Globus pallidus (tissue), 1 donor: Measurements from ENCODE around the gene KCTD21.

Experiments used
- DNase-seq: peaks from one replicate; pipeline ENCODE4 v3.0.0-alpha.2; 2015; ENCODE audit warnings: low spot score

KCTD21 gene

GRCh38 chr11:78139422-78140391, 48.7 kb downstream of the KCTD21 start, which contains the start of gene ALG8:
Gene ALG8, minus strand, starts transcription at chr11:78139626. Its CDS starts 38 bp downstream, at chr11:78139588.
- peak; percentile 92 for DNase-seq

GRCh38 chr11:78138694-78139421, 49.6 kb downstream of the KCTD21 start:
- no peak for DNase-seq

- no peak for DNase-seq
These were observed 50.1 kb downstream of the KCTD21 start for GRCh38 chr11:78138291-78138690.

GRCh38 chr11:78132475-78132874, 56.0 kb downstream of the KCTD21 start:
- no peak for DNase-seq

GRCh38 chr11:78131956-78132355, 56.5 kb downstream of the KCTD21 start:
- no peak for DNase-seq

GRCh38 chr11:78127403-78127802, 61.0 kb downstream of the KCTD21 start:
- no peak for DNase-seq
